SU-DHL-6 (cell line): ENCODE results near the gene SLC22A23.

ENCODE experiments used
- H2AFZ ChIP-seq: fragments of 200-600 bp; sonication (generic); 2 replicates; pipeline ENCODE4 v1.6.1; 2014; ENCODE audit warnings: low read depth, mild to moderate bottlenecking, moderate library complexity, mixed read lengths, antibody characterized with exemption, low read length; ENCODE audit not compliant: severe bottlenecking
- H3F3A ChIP-seq: fragments of 200-600 bp; shearing (Covaris generic); 2 replicates; pipeline ENCODE4 v1.6.0; 2016; ENCODE audit warnings: antibody characterized with exemption, mild to moderate bottlenecking; ENCODE audit not compliant: insufficient read depth
- H3K27ac ChIP-seq: fragments of 200-600 bp; sonication (generic); 2 replicates; pipeline ENCODE4 v1.5.1; 2016; ENCODE audit warnings: low read depth, mild to moderate bottlenecking, low read length, moderate library complexity, mixed read lengths
- H3K27me3 ChIP-seq: fragments of 200-600 bp; sonication (generic), shearing (Covaris generic); 2 replicates; pipeline ENCODE4 v1.6.0; 2014; ENCODE audit warnings: mild to moderate bottlenecking, low read length
- H3K36me3 ChIP-seq: fragments of 200-600 bp; sonication (generic); 2 replicates; pipeline ENCODE4 v1.6.1; 2014; ENCODE audit warnings: mild to moderate bottlenecking, low read length, mixed read lengths
- H3K4me2 ChIP-seq: fragments of 300-600, 200-600 bp; shearing (Covaris generic), sonication (generic); 2 replicates; pipeline ENCODE4 v1.6.0; 2014; ENCODE audit warnings: low read length, low read depth, mild to moderate bottlenecking; ENCODE audit not compliant: poor library complexity, severe bottlenecking
- H3K4me3 ChIP-seq: fragments of 200-600 bp; sonication (generic); 2 replicates; pipeline ENCODE4 v1.5.1; 2014; ENCODE audit warnings: antibody characterized with exemption, low read length, mild to moderate bottlenecking, mixed read lengths; ENCODE audit not compliant: insufficient read depth, poor library complexity, severe bottlenecking
- H3K79me2 ChIP-seq: fragments of 200-600 bp; sonication (generic); 2 replicates; pipeline ENCODE4 v1.6.1; 2014; ENCODE audit warnings: mild to moderate bottlenecking, low read length, moderate library complexity; ENCODE audit not compliant: insufficient read depth
- H3K9ac ChIP-seq: fragments of 200-600 bp; sonication (generic); 2 replicates; pipeline ENCODE4 v1.7.0; 2014; ENCODE audit warnings: mild to moderate bottlenecking, low read length
- H3K9me2 ChIP-seq: fragments of 200-600 bp; sonication (generic); replicated peaks from 2 replicates; pipeline ENCODE4 v1.6.1; 2014; ENCODE audit warnings: low read length; ENCODE audit not compliant: insufficient read depth
- H3K9me3 ChIP-seq: fragments of 200-600 bp; sonication (generic); 2 replicates; pipeline ENCODE4 v1.6.1; 2014; ENCODE audit warnings: low read length, mixed read lengths; ENCODE audit not compliant: insufficient read depth
- H4K20me1 ChIP-seq: fragments of 200-600 bp; sonication (generic); 2 replicates; pipeline ENCODE4 v1.6.1; 2014; ENCODE audit warnings: low read depth, mild to moderate bottlenecking, antibody characterized with exemption, low read length, moderate library complexity, mixed read lengths
- CTCF ChIP-seq: fragments of 200-600 bp; sonication (generic); IDR thresholded peaks from one replicate; pipeline ENCODE4 v1.5.1; 2017; ENCODE audit warnings: antibody characterized with exemption, mild to moderate bottlenecking, low read length, moderate library complexity; ENCODE audit not compliant: insufficient read depth, poor library complexity, severe bottlenecking
- EZH2phosphoT487 ChIP-seq: fragments of 200-600 bp; sonication (generic), shearing (Covaris generic); conservative IDR thresholded peaks from 2 replicates; pipeline ENCODE4 v1.6.1; 2018; ENCODE audit warnings: mild to moderate bottlenecking, antibody characterized with exemption, low read length, moderate library complexity, mixed read lengths

SLC22A23 gene

DNA sequence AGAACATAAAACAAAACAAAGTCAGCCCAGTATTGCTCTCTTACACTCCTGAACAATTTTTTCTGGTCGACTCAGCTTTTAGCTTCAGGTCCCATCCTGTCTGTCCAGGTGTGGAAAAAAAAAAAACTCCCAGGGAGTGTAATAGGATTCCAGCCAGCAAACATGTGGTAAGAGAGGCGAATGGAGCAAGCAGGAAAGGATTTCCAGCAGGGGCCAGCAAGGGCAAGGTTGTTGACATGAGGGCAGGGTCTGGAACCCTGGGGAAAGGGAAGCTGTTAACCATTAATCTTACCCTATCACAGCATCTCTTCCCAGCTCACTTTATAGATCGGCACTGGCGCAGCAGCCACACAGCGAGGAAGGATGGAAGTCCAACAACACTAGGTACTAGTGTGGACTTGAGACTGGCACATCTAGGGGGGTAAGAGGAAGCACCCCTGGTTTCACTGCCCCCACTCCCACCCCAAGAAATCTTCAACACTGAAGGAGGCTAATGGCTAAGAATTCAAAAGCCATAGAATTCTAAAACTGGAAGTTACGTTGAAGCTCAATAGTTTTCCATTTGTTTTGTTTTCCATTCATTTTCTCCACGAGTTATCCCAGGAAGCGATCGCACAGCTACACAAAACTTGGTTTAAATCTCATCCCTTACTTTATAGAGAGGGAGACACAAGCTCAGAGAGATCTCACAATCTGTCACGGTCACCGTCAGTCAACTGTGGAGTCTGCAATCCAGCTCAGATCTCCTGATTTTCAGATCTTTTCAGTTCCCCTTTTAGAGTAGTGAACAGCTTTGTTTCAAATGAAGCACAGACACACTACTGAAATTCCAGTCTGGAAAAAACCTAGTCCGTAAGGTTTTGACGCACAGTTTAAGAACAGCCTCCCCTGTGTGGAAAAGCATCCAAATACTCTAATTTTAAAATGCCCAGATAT, 53.3 kb downstream of the SLC22A23 start:
- no peaks in the 10 kb centered on the region for H3K9me2 ChIP-seq
- no peak overlapping the region for H3K27ac ChIP-seq
- no peaks in the 10 kb centered on the region for H3K27me3 ChIP-seq
- no peaks in the 10 kb centered on the region for H3F3A ChIP-seq
- H3K4me2 ChIP-seq = no peak overlapping the region
- no peak overlapping the region for H2AFZ ChIP-seq
- no peaks in the 10 kb centered on the region for H3K79me2 ChIP-seq
- no peaks in the 10 kb centered on the region for H3K9me3 ChIP-seq
- H3K9ac ChIP-seq = no peak overlapping the region
- TF ChIP-seq EZH2phosphoT487 = no peak
- TF ChIP-seq CTCF = no peak
- no peaks in the 10 kb centered on the region for H3K36me3 ChIP-seq
- no peaks in the 10 kb centered on the region for H4K20me1 ChIP-seq
- no peak overlapping the region for H3K4me3 ChIP-seq

GRCh38 chr6:3402310-3403237, 54.3 kb downstream of the SLC22A23 start:
- no peaks in the 10 kb centered on the region for H3K79me2 ChIP-seq
- TF ChIP-seq CTCF = no peak
- TF ChIP-seq EZH2phosphoT487 = no peak

GRCh38 chr6:3400162-3400561, 56.7 kb downstream of the SLC22A23 start:
- no peaks in the 10 kb centered on the region for H4K20me1 ChIP-seq
- H3K4me3 ChIP-seq = no peak overlapping the region
- no peak overlapping the region for H3K27ac ChIP-seq
- no peak overlapping the region for H3K4me2 ChIP-seq
- no peaks in the 10 kb centered on the region for H3K9me3 ChIP-seq
- H3K9ac ChIP-seq = no peak overlapping the region
- H2AFZ ChIP-seq = no peak overlapping the region
- H3K27me3 ChIP-seq = 0 out of 2 replicates have a peak, but pooled peaks cover 3% of the 10 kb centered on the region
- no peaks in the 10 kb centered on the region for H3K36me3 ChIP-seq
- TF ChIP-seq CTCF (no peak), EZH2phosphoT487 (no peak)
- no peaks in the 10 kb centered on the region for H3F3A ChIP-seq
- no peaks in the 10 kb centered on the region for H3K9me2 ChIP-seq
- no peaks in the 10 kb centered on the region for H3K79me2 ChIP-seq

More at GRCh38 chr6:3402310-3403237, 54.3 kb downstream of the SLC22A23 start:
- H3K9me3 ChIP-seq = no peaks in the 10 kb centered on the region
- no peak overlapping the region for H3K4me2 ChIP-seq
- H3K36me3 ChIP-seq = no peaks in the 10 kb centered on the region
- H3K27me3 ChIP-seq = 0 out of 2 replicates have a peak, but pooled peaks cover 3% of the 10 kb centered on the region
- H3K27ac ChIP-seq = no peak overlapping the region
- H3K4me3 ChIP-seq = no peak overlapping the region
- H3K9me2 ChIP-seq = no peaks in the 10 kb centered on the region
- H3F3A ChIP-seq = no peaks in the 10 kb centered on the region
- H4K20me1 ChIP-seq = no peaks in the 10 kb centered on the region
- H2AFZ ChIP-seq = no peak overlapping the region
- no peak overlapping the region for H3K9ac ChIP-seq
